HG03439 (cell line): ENCODE measurements around the gene NXPE3.
"Not testable (repeated sequence)": the region's sequence is repeated elsewhere in the genome, so short reads cannot be mapped to it uniquely, and the experiment has no call there.

Experiments
- ATAC-seq: cut with Tn5 transposase; IDR thresholded peaks from one replicate; pipeline ENCODE4 v1.9.1; 2021; ENCODE audit warnings: mild to moderate bottlenecking, moderate library complexity; ENCODE audit not compliant: unreplicated experiment

The NXPE3 gene

GRCh38 chr3:101849714-101850245 is 70.8 kb downstream of the NXPE3 start:
- peak; percentile 28 for ATAC-seq

GRCh38 chr3:101850246-101851051 is 71.4 kb downstream of the NXPE3 start:
- ATAC-seq: no peak

- no peak for ATAC-seq
These were observed 72.2 kb downstream of the NXPE3 start for GRCh38 chr3:101851072-101851770.

GRCh38 chr3:101851850-101852714 is 73.1 kb downstream of the NXPE3 start:
- no peak for ATAC-seq

- ATAC-seq: no peak
These were observed 74.2 kb downstream of the NXPE3 start for GRCh38 chr3:101852983-101853840.

- ATAC-seq: no peak
These were observed 75.0 kb downstream of the NXPE3 start for GRCh38 chr3:101853982-101854381.

GRCh38 chr3:101854608-101855304 is 75.7 kb downstream of the NXPE3 start:
- ATAC-seq: no peak

- ATAC-seq: no peak
These were observed 78.3 kb downstream of the NXPE3 start for GRCh38 chr3:101857301-101857741.

GRCh38 chr3:101858464-101859030 is 79.5 kb downstream of the NXPE3 start:
- ATAC-seq: no peak

GRCh38 chr3:101859882-101860448 is 81.0 kb downstream of the NXPE3 start:
- no peak for ATAC-seq

- peak; percentile 60 for ATAC-seq
These were observed 82.3 kb downstream of the NXPE3 start for GRCh38 chr3:101861212-101861788.

GRCh38 chr3:101861789-101862415 is 82.9 kb downstream of the NXPE3 start:
- no peak for ATAC-seq

GRCh38 chr3:101862416-101863165 is 83.6 kb downstream of the NXPE3 start:
- no peak for ATAC-seq

GRCh38 chr3:101864926-101865325 is 85.9 kb downstream of the NXPE3 start:
- not testable (repeated sequence) for ATAC-seq

- ATAC-seq: no peak
These were observed 86.9 kb downstream of the NXPE3 start for GRCh38 chr3:101865751-101866509.

- no peak for ATAC-seq
These were observed 88.5 kb downstream of the NXPE3 start for GRCh38 chr3:101867511-101867910.
